NCI-H2081 treated with DMSO at 0.1 percent for 48 hours (cell line): ENCODE measurements around the gene GTF2H2C.
"Not testable (repeated sequence)": the region's sequence is repeated elsewhere in the genome, so short reads cannot be mapped to it uniquely, and the experiment has no call there.

Experiments used
- DNase-seq: peaks from one replicate; lab custom pipeline; 2025; lab: John Stamatoyannopoulos, UW

GTF2H2C gene

GRCh38 chr5:69566172-69566571 is 6.2 kb downstream of the GTF2H2C start:
- DNase-seq: not testable (repeated sequence)

- DNase-seq: not testable (repeated sequence)
These were observed 8.1 kb downstream of the GTF2H2C start for GRCh38 chr5:69568072-69568471.

GRCh38 chr5:69583356-69583755 is 23.4 kb downstream of the GTF2H2C start:
- DNase-seq: not testable (repeated sequence)

GRCh38 chr5:69596114-69596840 is 36.3 kb downstream of the GTF2H2C start:
- not testable (repeated sequence) for DNase-seq

DNA sequence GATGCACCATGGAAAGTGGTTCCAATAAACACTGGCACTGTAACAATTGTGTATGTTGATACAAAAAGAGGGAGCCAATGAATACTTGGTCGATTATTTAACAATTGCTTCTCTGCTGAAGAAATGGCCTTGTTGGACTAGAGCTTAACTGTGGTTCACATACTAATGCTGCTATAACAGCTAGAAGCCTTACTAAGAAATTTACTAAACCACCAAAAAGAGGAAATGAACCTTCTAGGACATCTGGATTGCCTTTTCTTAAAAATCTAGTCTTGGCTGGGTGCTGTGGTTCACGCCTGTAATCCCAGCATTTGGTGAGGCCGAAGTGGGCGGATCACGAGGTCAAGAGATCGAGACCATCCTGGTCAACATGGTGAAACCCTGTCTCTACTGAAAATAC is 42.0 kb downstream of the GTF2H2C start:
- not testable (repeated sequence) for DNase-seq

- not testable (repeated sequence) for DNase-seq
These were observed 46.8 kb downstream of the GTF2H2C start for GRCh38 chr5:69606839-69607238.

DNA sequence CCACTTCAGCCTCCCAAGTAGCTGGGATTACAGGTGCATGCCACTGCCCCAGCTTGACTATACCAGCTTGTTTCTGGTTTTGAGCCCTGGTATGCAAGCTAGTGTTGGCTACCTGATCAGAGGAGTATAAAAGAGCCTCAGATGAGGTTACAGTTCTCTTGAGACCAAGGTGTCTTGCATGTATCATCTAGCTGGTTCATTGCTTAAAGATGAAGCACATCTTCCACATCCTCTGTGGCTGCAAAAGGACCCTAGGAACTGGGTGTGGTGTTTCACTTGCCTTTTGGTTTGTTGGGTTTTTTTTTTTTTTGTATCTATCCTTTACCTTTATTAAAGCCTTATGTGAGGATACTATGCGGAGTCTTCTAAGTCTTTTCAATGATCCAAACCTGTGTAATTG is 47.8 kb downstream of the GTF2H2C start:
- not testable (repeated sequence) for DNase-seq

- not testable (repeated sequence) for DNase-seq
These were observed 49.0 kb downstream of the GTF2H2C start for GRCh38 chr5:69608861-69609496.

DNA sequence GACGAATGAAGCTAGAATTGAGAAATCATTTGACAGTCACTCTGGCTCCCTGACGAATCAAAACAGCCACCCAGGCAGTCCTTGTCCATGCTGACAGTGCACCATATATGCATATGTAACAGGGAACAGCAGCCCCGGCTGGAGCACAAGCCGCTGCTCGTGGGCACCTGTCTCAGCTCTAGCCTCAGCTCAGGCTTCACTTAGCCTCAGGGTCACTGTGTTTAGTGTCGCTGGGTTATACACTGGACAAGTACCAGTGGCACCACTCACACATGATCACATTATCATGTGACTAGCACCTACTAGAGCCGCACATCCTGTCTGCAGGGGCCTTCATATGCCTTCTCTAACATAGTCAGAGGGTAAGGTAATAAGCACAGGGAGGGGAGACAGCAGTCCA is 54.9 kb downstream of the GTF2H2C start:
- not testable (repeated sequence) for DNase-seq

DNA sequence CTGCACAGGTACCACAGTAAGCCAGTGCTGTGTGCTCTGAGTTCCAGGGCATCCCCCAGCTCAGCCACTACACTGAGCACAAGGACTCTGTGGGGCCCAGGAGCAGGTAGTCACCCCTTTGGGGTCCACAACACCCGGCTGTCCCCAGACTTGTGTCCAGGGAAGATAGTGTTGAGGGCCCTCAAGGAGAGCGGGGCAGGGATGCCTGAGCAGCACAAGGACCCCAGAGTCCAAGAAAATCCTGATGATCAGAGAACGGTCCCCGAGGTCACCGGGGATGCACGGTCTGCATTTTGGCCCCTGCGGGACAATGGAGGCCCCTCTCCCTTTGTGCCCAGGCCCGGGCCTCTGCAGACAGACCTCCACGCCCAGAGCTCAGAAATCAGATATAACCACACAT is 71.9 kb downstream of the GTF2H2C start:
- not testable (repeated sequence) for DNase-seq
